ENCODE results near the gene HSCB. TPM values are rescaled to one million over a fixed set of nuclear protein-coding genes. Genes with fewer than 3 reads are reported as not detected.

HSCB gene
- total and polyA plus RNA-seq, 7 donors = 16.6 to 67.5 (median 29.9) TPM

- WGBS, 2 donors = 12 to 50% methylated on average over 4 of the region's 4 CpGs
Observed at GRCh38 chr22:28783786-28784671, 42.2 kb downstream of the HSCB start.

GRCh38 chr22:28788601-28789000, 46.8 kb downstream of the HSCB start:
- TF ChIP-seq POLR2AphosphoS5 (IDR thresholded peaks at IDR 0.05) (no peak), CTCF (IDR thresholded peaks at IDR 0.05) (no peak), EP300 (IDR thresholded peaks at IDR 0.05) (no peak)
- Histone ChIP-seq H3K4me3 (no peak overlapping the region), H3K27me3 (no peaks in the 10 kb centered on the region), H3K4me1 (peaks cover 0 to 41% (median 28%) of the 10 kb centered on the region in 4 donors), H3K9me3 (no peaks in the 10 kb centered on the region), H3K36me3 (peaks cover 0 to 54% (median 17%) of the 10 kb centered on the region in 4 donors), H3K27ac (no peak overlapping the region)
- intact Hi-C loops (cut with DNase I) = no loop called here
- WGBS, 2 donors = 70 to 83% methylated on average over 3 of the region's 3 CpGs
- no peak for DNase-seq

More at GRCh38 chr22:28783786-28784671, 42.2 kb downstream of the HSCB start:
- intact Hi-C loops (cut with DNase I) = no loop called here
- no peak overlapping the region for H3K4me3 ChIP-seq
- H3K9me3 ChIP-seq = no peaks in the 10 kb centered on the region
- H3K4me1 ChIP-seq = peaks cover 0 to 74% (median 54%) of the 10 kb centered on the region in 4 donors
- H3K27me3 ChIP-seq = no peaks in the 10 kb centered on the region
- H3K27ac ChIP-seq = peak overlapping the region in 3 of 4 donors; percentile 71 to 84 (median 77)
- TF ChIP-seq POLR2A (IDR thresholded peaks at IDR 0.05) (no peak), POLR2AphosphoS5 (IDR thresholded peaks at IDR 0.05) (peak in 3 of 4 donors; percentile 19 to 33 (median 19)), EP300 (IDR thresholded peaks at IDR 0.05) (no peak), CTCF (IDR thresholded peaks at IDR 0.05) (no peak)
- H3K36me3 ChIP-seq = peaks cover 0 to 79% (median 22%) of the 10 kb centered on the region in 4 donors
- no peak for DNase-seq

GRCh38 chr22:28791124-28791523, 49.3 kb downstream of the HSCB start:
- Histone ChIP-seq H3K36me3 (peaks cover 15 to 54% (median 28%) of the 10 kb centered on the region in 4 donors), H3K4me3 (no peak overlapping the region), H3K27ac (no peak overlapping the region), H3K27me3 (no peaks in the 10 kb centered on the region), H3K4me1 (peaks cover 0 to 35% (median 16%) of the 10 kb centered on the region in 4 donors), H3K9me3 (no peaks in the 10 kb centered on the region)
- intact Hi-C loops (cut with DNase I) = no loop called here
- no peak for DNase-seq
- 94 to 97% methylated on average over 5 of the region's 5 CpGs for WGBS, 2 donors
- no peak for TF ChIP-seq POLR2A (IDR thresholded peaks at IDR 0.05)
- TF ChIP-seq EP300 (IDR thresholded peaks at IDR 0.05) = no peak
- no peak for TF ChIP-seq CTCF (IDR thresholded peaks at IDR 0.05)
- no peak for TF ChIP-seq POLR2AphosphoS5 (IDR thresholded peaks at IDR 0.05)

- H3K27me3 ChIP-seq = no peaks in the 10 kb centered on the region
- 45 to 55% methylated on average over 3 of the region's 3 CpGs for WGBS, 2 donors
- peaks cover 22 to 54% (median 33%) of the 10 kb centered on the region in 4 donors for H3K36me3 ChIP-seq
- intact Hi-C loops (cut with DNase I) = no loop called here
- H3K27ac ChIP-seq = no peak overlapping the region
- DNase-seq = no peak
- TF ChIP-seq CTCF (IDR thresholded peaks at IDR 0.05) = no peak
- no peak for TF ChIP-seq POLR2AphosphoS5 (IDR thresholded peaks at IDR 0.05)
- TF ChIP-seq EP300 (IDR thresholded peaks at IDR 0.05) = no peak
- no peak for TF ChIP-seq POLR2A (IDR thresholded peaks at IDR 0.05)
- no peaks in the 10 kb centered on the region for H3K9me3 ChIP-seq
- no peak overlapping the region for H3K4me3 ChIP-seq
- peaks cover 0 to 36% (median 15%) of the 10 kb centered on the region in 4 donors for H3K4me1 ChIP-seq
Observed at GRCh38 chr22:28791841-28792490, 50.1 kb downstream of the HSCB start.

Measured in sigmoid colon (tissue), 7 donors.